Stimulated activated CD4-positive, alpha-beta T cell treated with anti-CD3 and anti-CD28 coated beads, Interleukin-2, amount 100 ng/mL, for 24 hours (primary cell): ENCODE measurements around the gene CDKN3.
"Not testable (repeated sequence)": the region's sequence is repeated elsewhere in the genome, so short reads cannot be mapped to it uniquely, and the experiment has no call there.

Source experiments
- DNase-seq, 2 donors: peaks; one replicate each; pipeline ENCODE4 v3.0.0-alpha.2; 2020

The CDKN3 gene

DNA sequence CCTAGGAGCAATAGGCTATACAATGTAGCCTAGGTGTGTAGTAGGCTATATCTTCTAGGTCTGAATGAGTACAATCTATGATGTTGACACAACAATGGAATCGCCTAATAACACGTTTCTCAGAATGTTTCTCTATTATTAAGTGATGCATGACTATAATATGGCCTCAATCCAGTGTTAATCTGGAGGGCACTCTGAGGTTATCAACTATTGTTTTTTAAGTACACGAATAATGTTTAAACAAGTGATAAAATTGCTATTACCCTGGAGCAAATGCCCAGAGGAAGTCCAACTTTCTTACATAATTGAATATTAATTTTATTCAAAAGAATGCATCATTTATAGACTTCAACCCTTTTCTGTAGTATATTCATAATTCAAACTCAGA, 60.8 kb downstream of the CDKN3 start:
- DNase-seq, result no peak

DNA sequence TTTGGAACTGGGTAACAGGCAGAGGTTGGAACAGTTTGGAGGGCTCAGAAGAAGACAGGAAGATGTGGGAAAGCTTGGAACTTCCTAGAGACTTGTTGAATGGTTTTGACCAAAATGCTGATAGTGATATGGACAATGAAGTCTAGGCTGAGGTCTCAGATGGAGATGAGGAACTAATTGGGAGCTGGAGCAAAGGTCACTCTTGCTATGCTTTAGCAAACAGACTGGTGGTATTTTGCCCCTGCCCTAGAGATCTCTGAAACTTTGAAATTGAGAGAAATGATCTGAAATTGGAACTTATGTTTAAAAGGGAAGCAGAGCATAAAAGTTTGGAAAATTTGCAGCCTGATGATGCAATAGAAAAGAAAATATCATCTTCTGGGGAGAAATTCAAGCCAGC, 61.7 kb downstream of the CDKN3 start:
- not testable (repeated sequence) for DNase-seq

DNA sequence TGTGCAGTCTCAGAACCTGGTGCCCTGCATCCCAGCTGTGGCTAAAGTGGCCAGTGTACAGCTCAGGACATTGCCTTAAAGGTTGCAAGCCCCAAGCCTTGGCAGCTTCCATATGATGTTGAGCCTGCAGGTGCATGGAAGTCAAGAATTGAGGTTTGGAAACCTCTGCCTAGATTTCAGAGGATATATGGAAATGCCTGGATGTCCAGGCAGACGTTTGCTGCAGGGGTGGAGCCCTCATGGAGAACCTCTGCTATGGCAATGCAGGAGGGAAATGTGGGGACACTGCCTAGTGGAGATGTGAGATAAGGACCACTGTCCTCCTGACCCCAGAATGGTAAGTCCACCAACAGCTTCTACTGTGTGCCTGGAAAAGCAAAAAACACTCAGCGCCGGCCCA, 62.3 kb downstream of the CDKN3 start:
- no peak for DNase-seq

DNA sequence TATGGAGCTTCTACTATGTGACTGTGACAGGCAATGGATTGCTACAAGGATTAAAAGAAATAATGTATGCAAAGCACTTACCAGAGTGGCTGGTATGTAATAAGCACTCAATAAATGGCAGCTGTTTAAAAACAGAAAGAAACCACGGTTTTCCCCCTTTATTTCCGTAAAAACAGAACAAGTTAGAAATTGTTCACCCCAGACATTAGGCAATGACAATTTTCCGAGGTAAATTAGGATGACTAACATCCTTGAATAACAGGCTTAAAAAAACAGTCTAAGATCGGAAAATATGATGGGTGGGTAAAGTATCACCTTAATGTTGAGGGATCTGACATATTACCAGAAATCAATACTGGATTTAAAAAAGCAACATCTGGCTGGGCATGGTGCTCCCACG, 65.2 kb downstream of the CDKN3 start:
- no peak for DNase-seq

GRCh38 chr14:54465654-54466053, 68.8 kb downstream of the CDKN3 start:
- no peak for DNase-seq

DNA sequence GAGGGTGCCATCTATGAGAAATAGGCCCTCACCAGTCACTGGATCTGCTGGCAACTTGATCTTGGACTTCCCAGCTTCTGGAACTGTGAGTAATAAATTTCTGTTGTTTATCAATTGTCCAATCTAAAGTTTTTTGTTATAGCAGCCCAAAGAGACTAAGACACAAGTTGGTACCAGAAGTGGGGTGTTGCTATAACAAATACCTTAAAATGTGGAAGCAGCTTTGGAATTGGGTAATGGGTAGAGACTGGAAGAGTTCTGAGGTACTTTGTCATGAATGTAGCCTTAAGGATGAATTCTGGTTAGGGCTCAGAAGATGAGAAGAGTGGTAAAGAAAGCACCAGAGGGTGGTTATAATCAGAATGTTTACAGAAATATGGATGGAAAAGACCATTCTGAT, 70.5 kb downstream of the CDKN3 start:
- no peak for DNase-seq
